HepG2 (cell line): ENCODE results near the gene CCSER1. TPM values are rescaled to one million over a fixed set of nuclear protein-coding genes. Genes with fewer than 3 reads are reported as not detected.

Experiments used
- ATAC-seq: fragments of 200-7000 bp; cut with Tn5 transposase; 3 replicates; pipeline ENCODE4 v1.9.1; 2020; ENCODE audit warnings: mild to moderate bottlenecking, moderate library complexity
- BruUV-seq: library from RNA; stranded (reverse); fragments of 400-500 nt; replicated peaks from 2 replicates; lab custom pipeline; 2021; lab: Mats Ljungman, UMichigan
- CTCF ChIA-PET: fragments of 300-600 bp; formaldehyde crosslinking; extraction: SDS; loops from one replicate; lab custom pipeline; 2021; ENCODE audit warnings: low total read pairs, inconsistent platforms, low intra/inter-chr PET ratio; lab: Yijun Ruan, JAX
- POLR2A ChIA-PET: fragments of 350-600 bp; sonication (Branson Sonifier 250); formaldehyde crosslinking; loops from one replicate; lab custom pipeline; 2020; ENCODE audit warnings: antibody characterized with exemption, inconsistent platforms; lab: Yijun Ruan, JAX
- DNase-seq: peaks from one replicate; pipeline ENCODE4 v3.0.0-alpha.2; 2015; ENCODE audit warnings: low spot score
- FAIRE-seq: peaks from 3 replicates; lab custom pipeline; 2011; peaks lifted over from hg19 to GRCh38; lab: Jason Lieb, UNC
- H2AFZ ChIP-seq: one replicate; pipeline ENCODE4 v1.6.1; 2011; ENCODE audit warnings: low read length, inconsistent platforms
- H3K27ac ChIP-seq: fragments of 300-600 bp; 3 replicates; pipeline ENCODE4 v1.8.0; 2011; ENCODE audit warnings: mixed run types, mild to moderate bottlenecking, mixed read lengths, low read length, inconsistent platforms; ENCODE audit not compliant: insufficient read depth; ENCODE audit errors: extremely low read length
- H3K27me3 ChIP-seq, 2 experiments: fragments of 200-600 bp in 1 of 2; 2 replicates in 1 of 2; 3 replicates in 1 of 2; pipeline versions ENCODE4 v1.6.0 to v1.8.0; 2011; ENCODE audit warnings: low read length in 2 of 2, mild to moderate bottlenecking in 2 of 2, moderate library complexity in 2 of 2, inconsistent platforms in 1 of 2; ENCODE audit not compliant: insufficient read depth in 2 of 2, control insufficient read depth in 1 of 2
- H3K36me3 ChIP-seq, 2 experiments: fragments of 200-600 bp in 1 of 2; replicated peaks in 1 of 2; 2 replicates in 1 of 2; 3 replicates in 1 of 2; pipeline versions ENCODE4 v1.5.1 to v1.8.0; 2011; ENCODE audit warnings: low read length in 2 of 2, inconsistent platforms in 1 of 2; ENCODE audit not compliant: insufficient read depth in 2 of 2, control insufficient read depth in 1 of 2
- H3K4me1 ChIP-seq: 2 replicates; pipeline ENCODE4 v1.5.1; 2012; ENCODE audit warnings: low read length, inconsistent platforms; ENCODE audit not compliant: insufficient read depth
- H3K4me2 ChIP-seq: 2 replicates; pipeline ENCODE4 v1.6.0; 2011; ENCODE audit warnings: low read depth, low read length, inconsistent platforms
- H3K4me3 ChIP-seq, 3 experiments: fragments of 200-600 bp in 1 of 3; sonication (generic), shearing (Covaris generic) in 1 of 3; replicated peaks in 1 of 3; 2 replicates each; pipeline ENCODE4 v1.5.1; 2011 to 2016; ENCODE audit warnings: low read length in 3 of 3, inconsistent platforms in 2 of 3, low read depth in 2 of 3, mild to moderate bottlenecking in 2 of 3, control low read depth in 1 of 3, mixed read lengths in 1 of 3; ENCODE audit not compliant: insufficient read depth in 1 of 3
- H3K79me2 ChIP-seq: one replicate; pipeline ENCODE4 v1.6.1; 2011; ENCODE audit warnings: low read length, inconsistent platforms; ENCODE audit not compliant: insufficient read depth
- H3K9ac ChIP-seq: 2 replicates; pipeline ENCODE4 v1.6.0; 2011; ENCODE audit warnings: mild to moderate bottlenecking, low read depth, low read length, inconsistent platforms; ENCODE audit not compliant: insufficient read depth
- H3K9me3 ChIP-seq: 2 replicates; pipeline ENCODE4 v1.5.1; 2012; ENCODE audit warnings: mild to moderate bottlenecking, low read length
- H4K20me1 ChIP-seq: 2 replicates; pipeline ENCODE4 v1.6.0; 2011; ENCODE audit warnings: inconsistent platforms, mild to moderate bottlenecking, low read length, moderate library complexity; ENCODE audit not compliant: insufficient read depth
- ARHGAP35 ChIP-seq: sonication (generic); formaldehyde crosslinking; IDR thresholded peaks from 2 replicates; pipeline ENCODE4 v1.9.0; 2022; ENCODE audit warnings: mild to moderate bottlenecking, inconsistent platforms, moderate library complexity, missing genetic modification reagents, borderline replicate concordance
- DNMT1 ChIP-seq: sonication (generic); formaldehyde crosslinking; IDR thresholded peaks from 2 replicates; pipeline ENCODE4 v1.5.1; 2020; ENCODE audit warnings: mild to moderate bottlenecking, missing genetic modification reagents
- FOXK1 ChIP-seq: sonication (generic); formaldehyde crosslinking; IDR thresholded peaks from 2 replicates; pipeline ENCODE4 v1.4.0; 2020; ENCODE audit warnings: low read depth, missing genetic modification reagents, borderline replicate concordance
- GTF3A ChIP-seq: sonication (generic); formaldehyde crosslinking; conservative IDR thresholded peaks from 2 replicates; pipeline ENCODE4 v1.4.0; 2020; ENCODE audit warnings: mild to moderate bottlenecking, missing genetic modification reagents
- HDAC2 ChIP-seq: sonication (generic); formaldehyde crosslinking; IDR thresholded peaks from 2 replicates; pipeline ENCODE4 v1.4.0; 2020; ENCODE audit warnings: missing genetic modification reagents
- IKZF1 ChIP-seq: fragments of 450-650 bp; IDR thresholded peaks from 2 replicates; pipeline ENCODE4 v1.7.1; 2016
- LBX2 ChIP-seq: sonication (generic); formaldehyde crosslinking; IDR thresholded peaks from 2 replicates; pipeline ENCODE4 v1.5.0; 2020; ENCODE audit warnings: missing genetic modification reagents, mild to moderate bottlenecking, borderline replicate concordance
- PHF5A ChIP-seq: IDR thresholded peaks from one replicate; pipeline ENCODE4 v1.6.1; 2018; ENCODE audit warnings: low read depth, missing genetic modification reagents; ENCODE audit not compliant: unreplicated experiment
- SMAD1 ChIP-seq: sonication (generic); formaldehyde crosslinking; IDR thresholded peaks from 2 replicates; pipeline ENCODE4 v1.4.0; 2020; ENCODE audit warnings: missing genetic modification reagents, low read depth, mild to moderate bottlenecking, borderline replicate concordance
- SYNCRIP ChIP-seq: fragments of 200-400 bp; formaldehyde crosslinking; IDR thresholded peaks from 2 replicates; pipeline ENCODE4 v1.6.1; 2018; ENCODE audit warnings: mild to moderate bottlenecking, low read depth, low read length; ENCODE audit not compliant: insufficient read depth
- TP53 ChIP-seq: sonication (generic); formaldehyde crosslinking; conservative IDR thresholded peaks from 2 replicates; pipeline ENCODE4 v1.4.0; 2020; ENCODE audit warnings: missing genetic modification reagents
- ZFP36L2 ChIP-seq: sonication (generic); formaldehyde crosslinking; IDR thresholded peaks from 2 replicates; pipeline ENCODE4 v1.4.0; 2020; ENCODE audit warnings: missing genetic modification reagents
- ZFP37 ChIP-seq: sonication (generic); formaldehyde crosslinking; IDR thresholded peaks from 2 replicates; pipeline ENCODE4 v1.4.0; 2020; ENCODE audit warnings: missing genetic modification reagents, borderline replicate concordance
- ZNF264 ChIP-seq: sonication (generic); formaldehyde crosslinking; IDR thresholded peaks from 2 replicates; pipeline ENCODE4 v1.4.0; 2020; ENCODE audit warnings: missing genetic modification reagents
- ZNF577 ChIP-seq: sonication (generic); formaldehyde crosslinking; IDR thresholded peaks from 2 replicates; pipeline ENCODE4 v1.4.0; 2020; ENCODE audit warnings: mild to moderate bottlenecking, low read depth, missing genetic modification reagents, borderline replicate concordance
- WGBS: methylation state at CpG from one replicate; pipeline ENCODE4 v1.1.6; 2017; ENCODE audit warnings: low lambda C conversion rate; 5-methylcytosine and 5-hydroxymethylcytosine counted together
- in situ Hi-C: cut with HindIII; loops from 2 replicates; pipeline ENCODE4 v1.10.0; 2017; ENCODE audit warnings: low pct_unique_long_range_greater_than_20kb; ENCODE audit not compliant: extremely low pct_ligation_motif_present
- intact Hi-C: fragments of 100-400 bp; cut with micrococcal nuclease; formaldehyde crosslinking; loops from one replicate; pipeline ENCODE4 v1.10.0; 2022; ENCODE audit not compliant: unreplicated experiment
- polyA plus RNA-seq, 8 experiments: library from polyadenylated mRNA; depleted of rRNA in 3 of 8; stranded (reverse) in 7 of 8; unstranded in 1 of 8; fragments of >200 nt; fragmentation: Illumina TruSeq in 4 of 8; extraction: Trizol in 4 of 8; gene quantifications; 2 replicates each; pipeline versions ENCODE4 v1.2.1 to v1.2.3, GENCODE V29; 2011 to 2016; ENCODE audit warnings: low read depth in 4 of 8, missing spikeins in 1 of 8, mixed read lengths in 1 of 8; ENCODE audit not compliant: insufficient read depth in 1 of 8
- total RNA-seq, 5 experiments: library from RNA; depleted of rRNA; stranded (reverse); fragments of >200 nt; fragmentation: Illumina TruSeq; extraction: Trizol; gene quantifications; 2 replicates each; pipeline ENCODE4 v1.2.3, GENCODE V29; 2016; ENCODE audit warnings: low read depth in 1 of 5
- TF ChIP-seq, protein P1 (sequence below): sonication (generic); formaldehyde crosslinking; IDR thresholded peaks from 2 replicates; pipeline ENCODE4 v1.5.0; 2020; ENCODE audit warnings: mild to moderate bottlenecking, missing genetic modification reagents

CCSER1 gene
- total and polyA plus RNA-seq, 2 of the 13 experiments (the other 11 are each of a cell fraction or from before 2014, with no cell fraction given), result not detected

DNA sequence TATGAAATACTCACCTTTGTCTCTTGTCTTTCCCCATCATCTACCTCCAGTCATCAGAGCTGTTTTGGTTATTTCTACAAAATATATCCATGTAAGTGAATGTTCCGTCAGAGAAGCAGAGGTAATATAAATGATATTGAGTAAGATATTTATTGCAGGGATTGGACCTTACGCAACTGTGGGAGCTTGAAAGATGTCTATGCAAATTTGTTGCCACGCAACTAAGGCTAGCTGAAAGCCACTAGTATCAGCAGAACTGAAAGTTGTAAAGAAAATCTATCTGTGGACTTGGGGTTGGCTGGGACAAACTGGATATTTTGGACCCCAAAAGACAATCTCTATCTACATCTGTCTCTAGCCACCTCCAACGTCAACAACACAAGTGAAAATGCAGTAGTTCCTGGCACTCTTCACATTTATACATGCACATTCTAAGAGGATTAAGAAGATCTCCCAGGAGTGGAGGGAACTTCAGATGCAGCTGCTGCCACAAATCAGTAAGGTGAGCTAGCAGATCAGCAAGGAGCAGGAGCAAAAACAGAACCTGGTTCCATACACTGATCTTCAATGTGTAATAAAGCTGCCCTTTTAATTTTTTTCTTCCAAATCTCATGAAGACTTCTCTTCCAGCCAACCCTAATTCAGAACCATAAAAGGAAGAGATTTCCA is 8.5 kb upstream of the CCSER1 start:
- H2AFZ ChIP-seq, result no peak overlapping the region
- POLR2A ChIA-PET, result no interaction called here
- no peak for ATAC-seq
- H3K27me3 ChIP-seq, result no peaks in the 10 kb centered on the region
- H3K4me2 ChIP-seq, result no peak overlapping the region
- H3K27ac ChIP-seq, result no peak overlapping the region
- CTCF ChIA-PET, result no interaction called here
- no TSS peak for BruUV-seq
- H3K9ac ChIP-seq, result no peak overlapping the region
- no peaks in the 10 kb centered on the region for H3K79me2 ChIP-seq
- no peaks in the 10 kb centered on the region for H3K36me3 ChIP-seq
- TF ChIP-seq LBX2 (CRISPR knock-in tag), result no peak
- TF ChIP-seq, all 625 proteins: peak for 0
- in situ Hi-C loops (no loop called here), intact Hi-C loops (no loop called here)
- no peaks in the 10 kb centered on the region for H3K4me1 ChIP-seq
- 12% methylated on average over 4 of the region's 4 CpGs for WGBS
- H3K4me3 ChIP-seq, result no peak overlapping the region
- no peaks in the 10 kb centered on the region for H4K20me1 ChIP-seq
- no peaks in the 10 kb centered on the region for H3K9me3 ChIP-seq
- DNase-seq, result no peak
- FAIRE-seq, result no peak

GRCh38 chr4:90120037-90120436 is 7.2 kb upstream of the CCSER1 start:
- no TSS peak for BruUV-seq
- intact Hi-C loops, result loop anchor here (10.0 kb wide), 1 partner anchor 175 kb away; no protein-coding TSS in a partner anchor

More at GRCh38 chr4:90120037-90120436, 7.2 kb upstream of the CCSER1 start:
- no peak for DNase-seq
- in situ Hi-C loops, result no loop called here
- no peaks in the 10 kb centered on the region for H3K27me3 ChIP-seq
- H3K79me2 ChIP-seq, result no peaks in the 10 kb centered on the region
- no peak overlapping the region for H3K27ac ChIP-seq
- no peak overlapping the region for H2AFZ ChIP-seq
- POLR2A ChIA-PET, result no interaction called here
- ATAC-seq, result no peak
- no peaks in the 10 kb centered on the region for H3K9me3 ChIP-seq
- no peaks in the 10 kb centered on the region for H4K20me1 ChIP-seq
- CTCF ChIA-PET, result no interaction called here
- H3K4me3 ChIP-seq, result no peak overlapping the region
- H3K9ac ChIP-seq, result no peak overlapping the region
- no peak for FAIRE-seq
- no peaks in the 10 kb centered on the region for H3K4me1 ChIP-seq
- TF ChIP-seq ZNF264 (CRISPR knock-in tag) (no peak), TP53 (no peak), PHF5A (CRISPR knock-in tag) (no peak), ZFP36L2 (CRISPR knock-in tag) (no peak), DNMT1 (CRISPR knock-in tag) (no peak), HDAC2 (CRISPR knock-in tag) (no peak), SYNCRIP (no peak), FOXK1 (CRISPR knock-in tag) (no peak), SMAD1 (CRISPR knock-in tag) (no peak), ARHGAP35 (CRISPR knock-in tag) (no peak), IKZF1 (no peak), ZFP37 (CRISPR knock-in tag) (no peak), GTF3A (CRISPR knock-in tag) (no peak), ZNF577 (no peak)
- TF ChIP-seq, protein P1, sequence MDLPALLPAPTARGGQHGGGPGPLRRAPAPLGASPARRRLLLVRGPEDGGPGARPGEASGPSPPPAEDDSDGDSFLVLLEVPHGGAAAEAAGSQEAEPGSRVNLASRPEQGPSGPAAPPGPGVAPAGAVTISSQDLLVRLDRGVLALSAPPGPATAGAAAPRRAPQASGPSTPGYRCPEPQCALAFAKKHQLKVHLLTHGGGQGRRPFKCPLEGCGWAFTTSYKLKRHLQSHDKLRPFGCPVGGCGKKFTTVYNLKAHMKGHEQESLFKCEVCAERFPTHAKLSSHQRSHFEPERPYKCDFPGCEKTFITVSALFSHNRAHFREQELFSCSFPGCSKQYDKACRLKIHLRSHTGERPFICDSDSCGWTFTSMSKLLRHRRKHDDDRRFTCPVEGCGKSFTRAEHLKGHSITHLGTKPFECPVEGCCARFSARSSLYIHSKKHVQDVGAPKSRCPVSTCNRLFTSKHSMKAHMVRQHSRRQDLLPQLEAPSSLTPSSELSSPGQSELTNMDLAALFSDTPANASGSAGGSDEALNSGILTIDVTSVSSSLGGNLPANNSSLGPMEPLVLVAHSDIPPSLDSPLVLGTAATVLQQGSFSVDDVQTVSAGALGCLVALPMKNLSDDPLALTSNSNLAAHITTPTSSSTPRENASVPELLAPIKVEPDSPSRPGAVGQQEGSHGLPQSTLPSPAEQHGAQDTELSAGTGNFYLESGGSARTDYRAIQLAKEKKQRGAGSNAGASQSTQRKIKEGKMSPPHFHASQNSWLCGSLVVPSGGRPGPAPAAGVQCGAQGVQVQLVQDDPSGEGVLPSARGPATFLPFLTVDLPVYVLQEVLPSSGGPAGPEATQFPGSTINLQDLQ (CRISPR knock-in tag), result no peak
- H3K36me3 ChIP-seq, result no peaks in the 10 kb centered on the region
- no peak overlapping the region for H3K4me2 ChIP-seq
